ENCODE results near the gene FBXL13.
"Not testable (repeated sequence)": the region's sequence is repeated elsewhere in the genome, so short reads cannot be mapped to it uniquely, and the experiment has no call there.

Gene FBXL13

GRCh38 chr7:102995609-102996008 is 79.0 kb downstream of the FBXL13 start:
- H3K4me3 ChIP-seq (ENCODE audit: extremely low read depth, insufficient read depth, low read length, poor library complexity, severe bottlenecking); H3K36me3 ChIP-seq (ENCODE audit: control insufficient read depth, insufficient read depth, low read length); H3K27ac ChIP-seq (ENCODE audit: low read depth, low read length, severe bottlenecking); H3K9me3 ChIP-seq (ENCODE audit: control insufficient read depth, low read length): not testable (repeated sequence)
- WGBS, 2 experiments (ENCODE audit: insufficient coverage in 2 of 2): 80 to 86% methylated on average over 1 of the region's 5 CpGs
- H3K4me1 ChIP-seq (ENCODE audit: control insufficient read depth, insufficient read depth, low read length, poor library complexity, severe bottlenecking): peaks cover 21% of the 10 kb centered on the region

GRCh38 chr7:102994567-102994966 is 80.0 kb downstream of the FBXL13 start:
- no peaks in the 10 kb centered on the region for H3K9me3 ChIP-seq (ENCODE audit: control insufficient read depth, low read length)
- no peak overlapping the region for H3K4me3 ChIP-seq (ENCODE audit: extremely low read depth, insufficient read depth, low read length, poor library complexity, severe bottlenecking)
- no peak overlapping the region for H3K27ac ChIP-seq (ENCODE audit: low read depth, low read length, severe bottlenecking)
- H3K36me3 ChIP-seq (ENCODE audit: control insufficient read depth, insufficient read depth, low read length): no peaks in the 10 kb centered on the region
- WGBS, 2 experiments (ENCODE audit: insufficient coverage in 2 of 2): 70 to 80% methylated on average over 1 to 2 of the region's 3 CpGs
- H3K4me1 ChIP-seq (ENCODE audit: control insufficient read depth, insufficient read depth, low read length, poor library complexity, severe bottlenecking): peaks cover 21% of the 10 kb centered on the region

- H3K36me3 ChIP-seq (ENCODE audit: control insufficient read depth, insufficient read depth, low read length): no peaks in the 10 kb centered on the region
- H3K9me3 ChIP-seq (ENCODE audit: control insufficient read depth, low read length): no peaks in the 10 kb centered on the region
- H3K4me3 ChIP-seq (ENCODE audit: extremely low read depth, insufficient read depth, low read length, poor library complexity, severe bottlenecking): no peak overlapping the region
- no CpG with 5 or more reads among the region's 1 CpG for WGBS, 2 experiments (ENCODE audit: insufficient coverage in 2 of 2)
- peaks cover 21% of the 10 kb centered on the region for H3K4me1 ChIP-seq (ENCODE audit: control insufficient read depth, insufficient read depth, low read length, poor library complexity, severe bottlenecking)
- H3K27ac ChIP-seq (ENCODE audit: low read depth, low read length, severe bottlenecking): no peak overlapping the region
These were observed 80.9 kb downstream of the FBXL13 start for GRCh38 chr7:102993718-102994029.

DNA sequence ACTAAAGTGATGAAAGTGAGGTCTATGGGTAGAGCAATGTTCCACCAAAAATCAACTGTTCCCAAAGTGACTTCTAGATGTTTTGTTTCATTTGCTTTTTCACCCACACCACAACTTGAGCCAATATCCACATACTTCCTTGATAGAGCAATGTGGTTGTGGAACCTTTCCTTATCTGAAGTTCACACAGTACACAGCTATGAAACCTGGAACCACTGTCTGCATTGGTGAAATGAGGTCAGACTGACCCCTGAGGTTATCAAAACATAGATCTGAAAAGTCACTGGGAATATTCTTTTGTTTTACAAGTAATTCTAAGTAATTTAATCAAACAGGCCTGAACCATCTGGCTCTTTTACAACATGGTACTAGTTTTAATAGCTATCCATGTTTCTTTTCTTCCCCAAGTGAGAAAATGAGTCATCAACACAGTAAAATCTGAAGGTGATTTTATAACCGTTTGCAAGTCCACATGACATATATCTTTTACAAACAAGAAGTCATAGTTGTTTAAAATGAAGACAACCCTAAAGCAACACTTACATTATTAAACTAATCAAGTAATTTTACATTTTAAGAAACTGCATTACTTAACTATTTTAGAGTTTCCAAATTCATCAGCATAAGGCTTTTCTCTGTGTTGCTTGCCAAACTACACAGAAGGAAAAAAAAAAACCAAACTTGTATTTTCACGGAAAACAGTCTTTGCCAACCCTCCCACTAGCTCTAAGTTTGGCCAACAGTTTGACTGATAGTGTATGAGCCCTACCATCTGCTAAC is 81.5 kb downstream of the FBXL13 start:
- Histone ChIP-seq H3K27ac (ENCODE audit: low read depth, low read length, severe bottlenecking) (no peak overlapping the region), H3K4me1 (ENCODE audit: control insufficient read depth, insufficient read depth, low read length, poor library complexity, severe bottlenecking) (peaks cover 26% of the 10 kb centered on the region), H3K36me3 (ENCODE audit: control insufficient read depth, insufficient read depth, low read length) (no peaks in the 10 kb centered on the region), H3K4me3 (ENCODE audit: extremely low read depth, insufficient read depth, low read length, poor library complexity, severe bottlenecking) (no peak overlapping the region), H3K9me3 (ENCODE audit: control insufficient read depth, low read length) (no peaks in the 10 kb centered on the region)
- 92% methylated on average over 2 of the region's 2 CpGs; no CpG with 5 or more reads in 1 of the 2 experiments for WGBS, 2 experiments (ENCODE audit: insufficient coverage in 2 of 2)

- peak overlapping the region; percentile 83 for H3K27ac ChIP-seq (ENCODE audit: low read depth, low read length, severe bottlenecking)
- WGBS, 2 experiments (ENCODE audit: insufficient coverage in 2 of 2): 85 to 94% methylated on average over 3 of the region's 5 CpGs
- H3K4me3 ChIP-seq (ENCODE audit: extremely low read depth, insufficient read depth, low read length, poor library complexity, severe bottlenecking): no peak overlapping the region
- H3K36me3 ChIP-seq (ENCODE audit: control insufficient read depth, insufficient read depth, low read length): no peaks in the 10 kb centered on the region
- H3K4me1 ChIP-seq (ENCODE audit: control insufficient read depth, insufficient read depth, low read length, poor library complexity, severe bottlenecking): peaks cover 26% of the 10 kb centered on the region
- no peaks in the 10 kb centered on the region for H3K9me3 ChIP-seq (ENCODE audit: control insufficient read depth, low read length)
These were observed 82.1 kb downstream of the FBXL13 start for GRCh38 chr7:102992509-102992937.

DNA sequence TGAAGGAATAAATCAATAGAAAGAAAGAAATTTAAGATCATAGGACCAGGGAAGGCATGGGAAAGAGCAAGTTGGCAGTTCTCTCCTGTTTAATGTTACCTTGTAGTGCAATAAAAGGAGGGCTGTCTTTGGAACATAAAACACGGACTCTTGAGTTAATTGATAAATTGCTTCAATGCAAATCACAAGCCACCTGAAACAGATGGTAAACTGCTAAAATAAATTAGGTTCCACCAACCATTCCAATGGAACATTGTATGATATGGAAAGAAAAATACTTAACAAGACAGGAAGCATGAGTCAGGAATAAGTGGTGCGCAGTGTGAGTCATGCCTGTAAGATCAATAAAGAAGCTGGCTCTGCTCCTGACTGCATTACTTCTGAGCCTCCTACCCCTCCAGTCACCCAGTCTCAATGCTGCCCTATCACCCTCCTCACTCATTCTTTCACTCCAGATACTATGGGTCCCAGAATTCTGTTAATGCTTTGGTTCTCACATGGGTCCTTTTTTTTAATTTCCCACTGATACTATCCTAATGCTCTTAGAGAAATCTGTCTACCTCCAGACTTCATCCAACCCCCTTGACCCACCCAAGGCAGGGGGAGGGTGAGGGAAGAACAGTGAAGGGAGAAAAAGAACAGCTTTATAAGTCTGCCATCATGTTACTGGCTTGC is 82.9 kb downstream of the FBXL13 start:
- Histone ChIP-seq H3K4me1 (ENCODE audit: control insufficient read depth, insufficient read depth, low read length, poor library complexity, severe bottlenecking) (peaks cover 26% of the 10 kb centered on the region), H3K27ac (ENCODE audit: low read depth, low read length, severe bottlenecking) (peak overlapping the region; percentile 83), H3K9me3 (ENCODE audit: control insufficient read depth, low read length) (no peaks in the 10 kb centered on the region), H3K4me3 (ENCODE audit: extremely low read depth, insufficient read depth, low read length, poor library complexity, severe bottlenecking) (no peak overlapping the region), H3K36me3 (ENCODE audit: control insufficient read depth, insufficient read depth, low read length) (no peaks in the 10 kb centered on the region)
- WGBS, 2 experiments (ENCODE audit: insufficient coverage in 2 of 2): no CpG with 5 or more reads among the region's 2 CpGs

GRCh38 chr7:102991077-102991539 is 83.5 kb downstream of the FBXL13 start:
- no peaks in the 10 kb centered on the region for H3K36me3 ChIP-seq (ENCODE audit: control insufficient read depth, insufficient read depth, low read length)
- no peak overlapping the region for H3K4me3 ChIP-seq (ENCODE audit: extremely low read depth, insufficient read depth, low read length, poor library complexity, severe bottlenecking)
- peaks cover 26% of the 10 kb centered on the region for H3K4me1 ChIP-seq (ENCODE audit: control insufficient read depth, insufficient read depth, low read length, poor library complexity, severe bottlenecking)
- H3K9me3 ChIP-seq (ENCODE audit: control insufficient read depth, low read length): no peaks in the 10 kb centered on the region
- peak overlapping the region; percentile 62 for H3K27ac ChIP-seq (ENCODE audit: low read depth, low read length, severe bottlenecking)

DNA sequence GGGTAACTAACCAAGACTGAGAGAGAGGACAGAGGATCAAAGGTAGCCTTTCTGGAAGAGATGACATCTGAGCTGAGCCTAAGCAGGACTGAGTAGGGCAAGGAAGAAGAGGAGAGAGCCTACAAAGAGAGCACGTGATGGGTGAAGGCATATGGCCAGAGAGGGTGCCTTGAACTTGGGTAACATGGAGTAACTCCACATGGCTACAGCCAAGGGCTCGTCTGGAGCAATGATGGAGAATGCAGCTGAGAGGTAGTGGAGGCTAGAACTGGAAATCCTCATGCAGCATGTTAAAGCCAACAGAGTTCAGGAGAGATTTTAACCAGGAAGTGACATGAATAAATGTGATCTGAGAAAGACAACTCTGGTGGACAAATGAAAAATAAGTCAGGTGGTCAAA is 84.0 kb downstream of the FBXL13 start:
- peaks cover 26% of the 10 kb centered on the region for H3K4me1 ChIP-seq (ENCODE audit: control insufficient read depth, insufficient read depth, low read length, poor library complexity, severe bottlenecking)
- H3K36me3 ChIP-seq (ENCODE audit: control insufficient read depth, insufficient read depth, low read length): no peaks in the 10 kb centered on the region
- 90 to 93% methylated on average over 2 of the region's 2 CpGs for WGBS, 2 experiments (ENCODE audit: insufficient coverage in 2 of 2)
- no peaks in the 10 kb centered on the region for H3K9me3 ChIP-seq (ENCODE audit: control insufficient read depth, low read length)
- H3K27ac ChIP-seq (ENCODE audit: low read depth, low read length, severe bottlenecking): no peak overlapping the region
- no peak overlapping the region for H3K4me3 ChIP-seq (ENCODE audit: extremely low read depth, insufficient read depth, low read length, poor library complexity, severe bottlenecking)

DNA sequence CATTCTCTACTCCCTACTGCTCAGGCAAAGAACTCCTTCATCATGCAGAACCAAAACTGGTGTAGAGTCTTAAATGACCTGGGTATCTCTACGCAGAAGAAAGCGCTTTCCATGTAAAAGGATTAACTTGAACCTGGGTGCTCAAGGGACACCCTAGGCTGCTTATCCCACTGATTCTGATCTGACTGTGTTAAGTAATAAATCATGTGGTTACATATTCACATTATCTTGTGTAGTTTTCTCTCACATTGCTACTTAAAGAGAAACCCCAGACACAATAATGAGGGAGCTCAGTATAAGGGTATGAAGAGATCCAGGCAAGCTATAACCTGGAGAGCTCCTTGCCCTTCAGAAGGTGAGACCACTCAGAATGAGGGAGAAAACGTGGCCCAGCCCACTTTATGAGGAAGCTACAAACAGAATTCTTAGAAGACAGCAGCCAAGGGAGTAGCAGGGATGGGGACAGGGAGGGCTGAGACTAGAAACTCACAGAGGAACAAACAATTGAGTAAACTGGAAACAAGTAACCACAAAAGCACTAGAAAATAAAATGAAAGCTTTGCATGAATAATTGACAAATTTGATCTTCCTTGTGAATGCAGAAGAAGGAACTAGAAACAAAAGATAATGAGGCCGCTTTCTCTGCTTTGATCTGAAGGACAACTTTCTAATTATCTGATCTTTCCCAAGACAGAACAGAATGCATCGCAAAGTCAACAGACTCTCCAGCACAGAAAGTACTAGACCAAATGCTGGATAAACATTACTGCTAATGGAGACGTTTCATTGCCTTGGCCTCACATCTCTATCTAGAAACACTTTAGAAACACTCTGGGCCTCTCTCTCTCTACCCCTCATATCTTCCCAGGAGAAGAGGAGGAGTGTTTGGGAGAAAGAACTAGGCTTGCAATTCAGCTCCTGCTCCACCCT is 85.7 kb downstream of the FBXL13 start:
- Histone ChIP-seq H3K4me1 (ENCODE audit: control insufficient read depth, insufficient read depth, low read length, poor library complexity, severe bottlenecking) (peaks cover 26% of the 10 kb centered on the region), H3K9me3 (ENCODE audit: control insufficient read depth, low read length) (no peaks in the 10 kb centered on the region), H3K27ac (ENCODE audit: low read depth, low read length, severe bottlenecking) (no peak overlapping the region), H3K4me3 (ENCODE audit: extremely low read depth, insufficient read depth, low read length, poor library complexity, severe bottlenecking) (no peak overlapping the region), H3K36me3 (ENCODE audit: control insufficient read depth, insufficient read depth, low read length) (no peaks in the 10 kb centered on the region)
- WGBS, 2 experiments (ENCODE audit: insufficient coverage in 2 of 2): 90% methylated on average over 2 to 3 of the region's 6 CpGs

- no peak overlapping the region for H3K27ac ChIP-seq (ENCODE audit: low read depth, low read length, severe bottlenecking)
- H3K4me3 ChIP-seq (ENCODE audit: extremely low read depth, insufficient read depth, low read length, poor library complexity, severe bottlenecking): no peak overlapping the region
- peaks cover 24% of the 10 kb centered on the region for H3K4me1 ChIP-seq (ENCODE audit: control insufficient read depth, insufficient read depth, low read length, poor library complexity, severe bottlenecking)
- H3K9me3 ChIP-seq (ENCODE audit: control insufficient read depth, low read length): no peaks in the 10 kb centered on the region
- no CpG with 5 or more reads among the region's 2 CpGs for WGBS, 2 experiments (ENCODE audit: insufficient coverage in 2 of 2)
- H3K36me3 ChIP-seq (ENCODE audit: control insufficient read depth, insufficient read depth, low read length): no peaks in the 10 kb centered on the region
These were observed 86.5 kb downstream of the FBXL13 start for GRCh38 chr7:102988088-102988487.

All from mesodermal cell (in vitro differentiated cells).